GM19043 (cell line): ENCODE data around the gene ADARB2.
"Not testable (repeated sequence)": the region's sequence is repeated elsewhere in the genome, so short reads cannot be mapped to it uniquely, and the experiment has no call there.

Experiments
- ATAC-seq: cut with Tn5 transposase; IDR thresholded peaks from one replicate; pipeline ENCODE4 v1.9.1; 2021; ENCODE audit warnings: low read depth; ENCODE audit not compliant: unreplicated experiment

Gene ADARB2

GRCh38 chr10:1255600-1256431 is 481.5 kb downstream of the ADARB2 start:
- ATAC-seq = no peak

GRCh38 chr10:1255118-1255517 is 482.2 kb downstream of the ADARB2 start:
- no peak for ATAC-seq

GRCh38 chr10:1253523-1254353 is 483.6 kb downstream of the ADARB2 start:
- ATAC-seq = no peak

GRCh38 chr10:1251769-1252168 is 485.6 kb downstream of the ADARB2 start:
- no peak for ATAC-seq

- no peak for ATAC-seq
These were observed 488.0 kb downstream of the ADARB2 start for GRCh38 chr10:1249142-1249920.

GRCh38 chr10:1248262-1248630 is 489.1 kb downstream of the ADARB2 start:
- not testable (repeated sequence) for ATAC-seq

GRCh38 chr10:1247598-1248261 is 489.6 kb downstream of the ADARB2 start:
- ATAC-seq = no peak

- ATAC-seq = no peak
These were observed 492.8 kb downstream of the ADARB2 start for GRCh38 chr10:1244493-1244892.

GRCh38 chr10:1243486-1244234 is 493.7 kb downstream of the ADARB2 start:
- ATAC-seq = no peak

GRCh38 chr10:1242975-1243374 is 494.4 kb downstream of the ADARB2 start:
- ATAC-seq = no peak

GRCh38 chr10:1241973-1242935 is 495.1 kb downstream of the ADARB2 start:
- no peak for ATAC-seq

GRCh38 chr10:1241322-1241890 is 495.9 kb downstream of the ADARB2 start:
- ATAC-seq = no peak

GRCh38 chr10:1240341-1240775 is 497.0 kb downstream of the ADARB2 start:
- no peak for ATAC-seq

- no peak for ATAC-seq
These were observed 504.3 kb downstream of the ADARB2 start for GRCh38 chr10:1233031-1233430.

- no peak for ATAC-seq
These were observed 505.0 kb downstream of the ADARB2 start for GRCh38 chr10:1232164-1232911.

GRCh38 chr10:1230592-1231275 is 506.6 kb downstream of the ADARB2 start:
- no peak for ATAC-seq

- no peak for ATAC-seq
These were observed 507.2 kb downstream of the ADARB2 start for GRCh38 chr10:1230138-1230537.
